Esophagus muscularis mucosa (tissue), 4 donors: ENCODE results near the gene DAAM1.

Experiments
- EP300 ChIP-seq: sonication (generic); formaldehyde crosslinking; IDR thresholded peaks from one replicate; pipeline ENCODE4 v1.6.1; 2017; ENCODE audit warnings: antibody characterized with exemption
- POLR2A ChIP-seq: fragments of 450-650 bp; IDR thresholded peaks from one replicate; pipeline ENCODE4 v1.6.1; 2017; ENCODE audit warnings: antibody characterized with exemption, moderate library complexity, mild to moderate bottlenecking, low read depth
- POLR2AphosphoS5 ChIP-seq, 2 donors: sonication (generic); formaldehyde crosslinking; IDR thresholded peaks; one replicate each; pipeline ENCODE4 v1.6.1; 2017; ENCODE audit warnings: antibody characterized with exemption in 2 of 2
- TF ChIP-seq, protein P1 (sequence below), 3 experiments: fragments of 200-600 bp in 2 of 3; fragments of 450-650 bp in 1 of 3; sonication (generic) in 2 of 3; IDR thresholded peaks; one replicate each; pipeline ENCODE4 v1.5.1; 2017 to 2019; ENCODE audit warnings: antibody characterized with exemption in 3 of 3, mild to moderate bottlenecking in 2 of 3, moderate library complexity in 1 of 3

DNA sequence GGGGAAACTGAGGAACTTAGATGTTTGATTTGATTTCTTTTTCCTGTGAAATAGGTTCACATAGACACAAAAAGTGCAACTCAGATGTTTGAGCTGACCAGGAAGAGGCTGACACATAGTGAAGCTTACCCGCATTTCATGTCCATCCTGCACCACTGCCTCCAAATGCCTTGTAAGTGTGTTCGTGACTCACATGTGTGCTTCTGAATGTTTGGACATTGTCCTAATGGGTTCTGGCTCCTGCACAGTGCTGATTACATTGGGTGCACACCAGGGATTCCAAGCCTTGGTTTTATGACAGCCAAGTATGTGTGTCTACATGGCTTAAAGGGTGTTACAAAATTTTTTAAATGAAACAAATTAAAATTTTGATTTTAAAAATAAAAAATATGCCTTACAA, 137.4 kb downstream of the DAAM1 start:
- TF ChIP-seq, protein P1, sequence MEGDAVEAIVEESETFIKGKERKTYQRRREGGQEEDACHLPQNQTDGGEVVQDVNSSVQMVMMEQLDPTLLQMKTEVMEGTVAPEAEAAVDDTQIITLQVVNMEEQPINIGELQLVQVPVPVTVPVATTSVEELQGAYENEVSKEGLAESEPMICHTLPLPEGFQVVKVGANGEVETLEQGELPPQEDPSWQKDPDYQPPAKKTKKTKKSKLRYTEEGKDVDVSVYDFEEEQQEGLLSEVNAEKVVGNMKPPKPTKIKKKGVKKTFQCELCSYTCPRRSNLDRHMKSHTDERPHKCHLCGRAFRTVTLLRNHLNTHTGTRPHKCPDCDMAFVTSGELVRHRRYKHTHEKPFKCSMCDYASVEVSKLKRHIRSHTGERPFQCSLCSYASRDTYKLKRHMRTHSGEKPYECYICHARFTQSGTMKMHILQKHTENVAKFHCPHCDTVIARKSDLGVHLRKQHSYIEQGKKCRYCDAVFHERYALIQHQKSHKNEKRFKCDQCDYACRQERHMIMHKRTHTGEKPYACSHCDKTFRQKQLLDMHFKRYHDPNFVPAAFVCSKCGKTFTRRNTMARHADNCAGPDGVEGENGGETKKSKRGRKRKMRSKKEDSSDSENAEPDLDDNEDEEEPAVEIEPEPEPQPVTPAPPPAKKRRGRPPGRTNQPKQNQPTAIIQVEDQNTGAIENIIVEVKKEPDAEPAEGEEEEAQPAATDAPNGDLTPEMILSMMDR (IDR thresholded peaks at IDR 0.05): no peak
- TF ChIP-seq EP300: no peak
- TF ChIP-seq POLR2A: no peak
- no peak for TF ChIP-seq POLR2AphosphoS5 (IDR thresholded peaks at IDR 0.05)
